GOT3 (cell line): ENCODE results near the gene PHKG2.

Source experiments
- DNase-seq: peaks from one replicate; lab custom pipeline; 2025; ENCODE audit warnings: mixed read lengths; lab: John Stamatoyannopoulos, UW

The PHKG2 gene

GRCh38 chr16:30775131-30775391 is 26.8 kb downstream of the PHKG2 start:
- no peak for DNase-seq

- DNase-seq: no peak
Observed at GRCh38 chr16:30775392-30776188, 27.4 kb downstream of the PHKG2 start.

- DNase-seq: no peak
Observed at GRCh38 chr16:30777591-30778297, 29.5 kb downstream of the PHKG2 start.

- no peak for DNase-seq
Observed at GRCh38 chr16:30778549-30779244, 30.5 kb downstream of the PHKG2 start.

DNA sequence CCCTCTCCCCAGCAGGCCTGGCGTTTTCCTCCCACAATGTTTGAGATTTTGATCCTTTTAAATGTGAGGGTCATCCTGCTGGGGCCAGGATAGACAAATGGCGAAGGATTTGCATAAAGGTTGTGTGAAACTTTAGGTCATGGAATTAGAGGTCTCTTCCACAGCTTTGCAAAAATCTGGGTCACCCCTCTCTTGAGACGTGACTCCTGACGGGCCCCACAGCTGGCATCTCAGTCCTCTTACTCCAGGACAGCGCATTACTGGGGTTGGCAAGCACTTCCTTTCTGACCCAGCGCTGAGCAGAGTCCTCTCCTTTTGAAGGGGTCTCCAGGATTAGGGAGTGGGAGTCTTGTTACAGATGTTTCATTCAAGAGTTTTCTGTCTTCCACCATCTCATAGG is 31.4 kb downstream of the PHKG2 start:
- no peak for DNase-seq

GRCh38 chr16:30780021-30780420 is 31.8 kb downstream of the PHKG2 start:
- DNase-seq: no peak

GRCh38 chr16:30780549-30780948 is 32.3 kb downstream of the PHKG2 start:
- no peak for DNase-seq

DNA sequence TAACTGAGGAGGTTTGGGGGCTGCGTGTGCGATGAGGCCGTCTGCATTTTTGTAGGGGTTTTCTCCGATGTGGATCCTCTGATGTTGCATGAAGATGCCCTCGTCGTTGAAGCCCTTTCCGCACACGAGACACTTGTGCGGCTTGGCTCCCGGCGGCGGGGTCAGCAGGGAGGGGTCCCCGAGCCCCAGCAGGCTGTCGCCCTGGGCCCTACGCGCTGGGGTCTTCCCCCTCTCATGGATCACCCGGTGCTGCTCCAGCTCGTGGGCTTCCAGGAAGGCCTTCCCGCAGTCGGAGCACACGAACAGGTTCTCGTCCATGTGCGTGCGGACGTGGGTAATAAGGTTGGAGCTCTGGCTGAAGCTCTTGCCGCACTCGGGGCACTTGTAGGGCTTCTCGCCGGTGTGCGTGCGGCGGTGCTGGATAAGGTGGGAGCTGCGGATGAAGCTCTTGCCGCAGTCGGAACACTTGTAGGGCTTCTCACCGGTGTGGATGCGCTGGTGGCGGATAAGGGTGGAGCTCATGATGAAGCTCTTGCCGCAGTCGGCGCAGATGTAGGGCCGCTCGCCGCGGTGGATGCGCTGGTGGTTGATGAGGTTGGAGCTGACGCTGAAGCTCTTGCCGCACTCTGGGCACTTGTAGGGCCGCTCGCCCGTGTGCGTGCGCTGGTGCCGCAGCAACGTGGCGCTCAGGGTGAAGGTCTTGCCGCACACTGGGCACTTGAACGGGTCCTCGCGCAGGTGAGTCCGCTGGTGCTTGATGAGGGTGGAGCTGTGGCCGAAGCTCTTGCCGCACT is 34.5 kb downstream of the PHKG2 start:
- DNase-seq: no peak

- DNase-seq: no peak
Observed at GRCh38 chr16:30783280-30784109, 35.3 kb downstream of the PHKG2 start.

DNA sequence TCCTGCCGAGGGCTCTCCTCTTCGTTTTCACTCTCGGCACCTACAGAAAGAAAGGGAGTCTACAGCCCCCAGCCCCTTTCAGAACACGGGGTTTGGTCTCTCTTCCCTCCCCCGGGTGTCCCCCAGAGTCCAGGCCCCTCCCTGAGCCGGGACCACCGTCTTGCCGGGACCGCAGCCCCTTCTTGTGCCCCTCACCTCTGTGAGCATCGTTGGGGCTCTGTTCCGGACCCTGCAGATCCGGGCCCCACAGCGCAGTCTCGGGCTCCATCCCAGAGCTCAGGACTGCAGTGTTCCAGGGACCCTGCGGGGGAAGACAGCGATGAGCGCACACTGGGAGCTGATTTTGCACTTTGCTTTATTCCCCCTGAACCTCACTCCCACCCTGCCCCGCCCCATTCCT is 36.0 kb downstream of the PHKG2 start:
- DNase-seq: no peak

DNA sequence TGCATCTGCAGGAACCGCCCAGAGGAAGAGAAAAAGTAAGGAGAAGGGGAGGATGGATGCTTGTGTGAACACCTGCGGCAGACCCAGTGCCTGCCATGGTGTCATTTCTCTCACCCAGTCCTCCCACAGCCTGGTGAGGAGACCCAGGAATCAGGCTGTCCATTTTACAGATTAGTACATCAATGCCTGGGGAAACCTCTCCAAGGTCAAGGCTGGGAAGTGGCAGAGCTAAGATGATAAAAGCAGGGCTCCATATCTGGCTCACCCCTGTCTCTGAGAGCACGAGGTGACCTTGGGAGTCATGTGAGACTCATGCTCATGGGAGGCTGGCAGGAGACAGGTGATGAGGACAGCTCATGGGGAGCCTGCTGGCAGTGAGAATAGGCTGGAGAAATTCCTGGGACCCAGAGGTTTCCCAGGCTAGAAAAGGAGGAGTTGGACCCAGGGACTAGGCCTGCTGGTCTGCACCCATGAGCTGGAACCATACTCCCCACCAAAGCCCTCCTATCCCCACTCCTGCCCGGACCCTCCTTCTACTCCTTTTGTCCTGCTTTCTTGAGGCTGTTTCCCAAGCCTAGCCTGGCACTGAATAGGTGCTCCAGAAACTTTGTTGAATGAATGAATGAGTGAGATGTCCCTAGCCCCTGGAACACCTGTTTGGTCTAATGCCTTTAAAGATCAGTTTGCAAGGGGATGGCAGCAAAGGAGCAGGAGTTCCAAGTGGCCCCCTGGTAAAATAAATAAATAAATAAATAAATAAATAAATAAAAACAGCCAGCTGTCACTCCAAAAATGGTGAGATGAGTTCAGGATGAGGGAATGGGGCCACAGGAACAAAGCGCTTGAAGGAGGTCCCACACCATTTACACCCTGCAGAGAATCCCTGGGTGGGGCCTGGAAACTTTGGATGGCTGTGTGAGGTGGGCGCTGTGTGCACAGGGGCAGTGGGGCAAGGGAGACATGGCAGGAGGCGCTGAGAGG is 37.2 kb downstream of the PHKG2 start:
- no peak for DNase-seq

GRCh38 chr16:30786115-30786935 is 38.1 kb downstream of the PHKG2 start:
- DNase-seq: no peak

DNA sequence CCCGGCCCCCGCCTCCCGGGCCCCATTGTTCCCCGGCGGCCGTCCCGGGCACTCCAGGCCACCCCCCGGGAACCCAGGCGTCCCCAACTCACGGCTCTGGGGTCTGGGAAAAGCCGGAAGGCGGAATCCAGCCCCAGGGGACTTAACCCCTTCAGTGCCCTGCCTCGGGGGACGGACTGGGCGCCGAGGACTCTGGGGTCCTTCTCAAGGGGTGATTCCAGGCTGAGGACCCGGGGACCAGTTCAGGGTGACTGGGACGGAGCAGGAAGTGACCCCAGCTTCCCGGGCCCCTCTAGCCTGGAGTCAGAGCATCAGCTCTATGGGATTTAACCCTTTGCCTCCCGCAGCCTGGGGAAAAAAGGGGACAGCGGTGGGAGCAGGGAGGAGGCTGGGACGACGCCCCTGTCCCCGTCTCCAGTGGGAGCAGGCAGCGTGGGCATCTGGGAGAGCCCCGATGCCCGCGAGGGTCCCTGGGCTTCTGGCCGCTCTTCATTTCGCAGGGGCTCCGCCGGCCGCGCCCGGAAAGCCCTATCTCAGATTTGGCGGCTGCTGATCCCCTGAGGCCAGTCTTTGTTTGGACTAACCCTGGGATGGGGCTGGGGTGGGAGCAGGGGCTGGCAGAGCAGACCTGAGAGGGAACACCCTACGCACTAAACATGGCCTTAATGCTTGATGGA is 38.8 kb downstream of the PHKG2 start, which contains the start of gene ZNF629:
Gene ZNF629 (minus strand): TSS at position 270 of the 677 bp plus-strand sequence. CDS start 2,723 bp downstream, outside the sequence.
- no peak for DNase-seq

DNA sequence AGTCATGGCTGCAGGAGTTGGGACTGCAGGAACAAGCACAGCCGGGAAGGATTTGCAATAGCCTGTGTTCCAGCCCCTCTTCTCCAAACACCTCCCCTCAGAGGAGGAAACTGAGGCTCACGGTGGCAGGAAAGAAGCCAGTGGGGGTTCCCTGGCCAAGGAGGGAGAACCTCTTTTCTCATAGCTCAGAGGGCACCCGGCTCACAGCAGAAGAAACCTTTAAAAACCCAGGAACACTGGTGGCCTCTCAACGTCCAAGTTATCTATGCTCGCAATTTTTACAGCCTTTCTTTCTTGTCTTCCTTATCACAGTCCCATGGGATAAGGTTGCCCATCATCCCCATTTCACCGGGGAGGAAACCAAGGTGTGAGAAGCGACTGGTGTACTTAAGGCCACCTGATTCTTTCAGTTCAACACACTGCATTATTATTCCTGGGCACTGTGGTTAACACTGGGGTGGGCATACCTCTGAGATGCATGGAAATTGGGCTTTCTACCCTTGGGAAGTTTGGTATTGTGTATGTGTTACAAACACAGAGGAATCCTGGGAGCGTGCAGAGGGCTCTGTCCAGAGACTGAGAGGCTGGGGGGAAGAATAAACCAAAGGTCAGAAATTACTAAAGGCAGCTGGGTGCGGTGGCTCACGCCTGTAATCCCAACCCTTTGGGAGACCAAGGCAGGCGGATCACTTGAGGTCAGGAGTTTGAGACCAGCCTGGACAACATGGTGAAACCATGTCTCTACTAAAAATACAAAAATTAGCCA is 39.6 kb downstream of the PHKG2 start:
- no peak for DNase-seq

DNA sequence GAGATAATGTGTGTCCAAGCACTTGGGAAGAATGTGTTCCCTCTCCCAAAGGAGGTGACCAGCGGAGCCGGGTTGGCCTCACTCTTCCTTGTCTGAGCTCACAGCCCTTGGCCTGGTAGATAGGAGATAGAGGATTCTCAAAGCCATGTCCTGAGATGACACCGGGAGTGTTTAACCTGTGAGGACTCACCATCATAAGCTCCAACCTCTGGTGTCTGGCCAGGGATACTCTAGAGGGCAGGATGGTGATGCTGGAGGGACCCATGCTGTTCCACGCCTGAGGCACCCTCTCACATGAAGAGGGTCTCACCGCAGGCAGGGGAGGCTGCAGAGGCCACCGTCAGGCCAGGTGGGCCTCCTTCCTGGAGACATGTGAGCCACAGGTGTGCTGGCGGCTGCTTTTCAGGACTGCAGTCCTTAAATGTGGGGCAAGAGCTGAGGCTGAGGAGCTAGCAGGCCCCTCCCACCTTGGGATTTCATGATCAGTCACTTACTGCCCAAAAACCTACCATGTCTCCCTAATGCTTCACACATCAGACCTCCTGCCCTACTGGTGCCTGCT is 45.4 kb downstream of the PHKG2 start:
- DNase-seq: no peak

DNA sequence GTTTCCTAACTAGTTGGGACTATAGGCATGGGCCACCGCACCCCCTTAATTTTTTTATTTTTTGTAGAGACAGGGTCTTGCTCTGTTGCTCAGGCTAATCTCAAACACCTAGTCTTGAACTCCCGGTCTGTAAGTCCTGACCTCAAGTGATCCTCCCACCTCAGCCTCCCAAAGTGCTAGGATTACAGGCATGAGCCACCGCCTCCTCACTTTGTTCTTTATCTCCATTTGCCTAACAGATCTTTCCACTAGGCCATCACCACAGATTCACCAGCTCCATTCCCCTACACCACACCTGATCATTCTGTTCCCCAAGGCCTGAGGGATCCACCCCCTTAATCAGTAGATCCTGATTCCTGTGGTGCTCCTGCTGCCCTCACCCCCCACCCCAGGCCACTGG is 46.4 kb downstream of the PHKG2 start:
- DNase-seq: no peak

- no peak for DNase-seq
Observed at GRCh38 chr16:30797670-30798309, 49.6 kb downstream of the PHKG2 start.
